GM19240 (cell line): ENCODE data around the gene PIH1D1.

Experiments used
- DNase-seq: peaks from one replicate; pipeline ENCODE4 v3.0.0; 2011; ENCODE audit warnings: low spot score; ENCODE audit not compliant: insufficient read length

The PIH1D1 gene

GRCh38 chr19:49420227-49420626 lies 31.4 kb downstream of the PIH1D1 start:
- no peak for DNase-seq

DNA sequence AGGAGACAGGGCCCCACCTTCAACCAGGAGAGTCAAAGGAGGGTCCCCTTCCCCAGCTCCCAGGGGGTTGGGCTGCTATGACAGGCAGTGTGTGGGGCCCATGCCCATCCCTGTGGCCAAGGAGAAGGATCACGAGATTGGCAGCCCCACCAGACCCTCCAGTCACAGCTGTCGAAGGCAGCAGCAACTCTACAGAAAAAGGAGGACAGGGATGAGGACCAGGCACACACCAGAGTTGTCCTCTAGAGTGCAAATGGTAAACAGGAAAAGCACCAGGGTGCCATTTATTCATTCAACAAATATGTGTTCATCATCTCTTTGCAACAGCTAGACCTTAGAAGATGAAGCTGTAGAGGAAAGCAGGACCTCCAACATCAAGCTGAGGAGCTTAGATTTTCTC lies 32.4 kb downstream of the PIH1D1 start:
- no peak for DNase-seq

DNA sequence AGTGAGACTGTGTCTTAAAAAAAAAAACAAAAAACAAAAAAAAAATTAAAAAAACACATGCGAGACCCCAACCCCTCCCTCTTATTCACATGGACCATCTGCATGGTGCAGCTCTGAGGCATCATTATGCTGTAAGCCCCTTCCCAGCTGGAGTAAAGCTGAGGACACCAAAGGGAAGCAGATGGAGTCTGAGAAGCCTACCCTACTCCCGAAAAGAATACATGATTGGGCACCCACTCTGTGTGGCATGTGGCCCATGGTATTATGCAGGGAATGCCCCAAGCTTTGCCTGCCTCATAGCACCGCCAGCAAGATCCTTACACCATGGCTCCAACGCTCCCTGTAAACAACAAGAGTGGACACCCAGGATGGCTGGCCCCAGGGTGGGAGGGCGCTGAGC lies 33.1 kb downstream of the PIH1D1 start:
- no peak for DNase-seq

DNA sequence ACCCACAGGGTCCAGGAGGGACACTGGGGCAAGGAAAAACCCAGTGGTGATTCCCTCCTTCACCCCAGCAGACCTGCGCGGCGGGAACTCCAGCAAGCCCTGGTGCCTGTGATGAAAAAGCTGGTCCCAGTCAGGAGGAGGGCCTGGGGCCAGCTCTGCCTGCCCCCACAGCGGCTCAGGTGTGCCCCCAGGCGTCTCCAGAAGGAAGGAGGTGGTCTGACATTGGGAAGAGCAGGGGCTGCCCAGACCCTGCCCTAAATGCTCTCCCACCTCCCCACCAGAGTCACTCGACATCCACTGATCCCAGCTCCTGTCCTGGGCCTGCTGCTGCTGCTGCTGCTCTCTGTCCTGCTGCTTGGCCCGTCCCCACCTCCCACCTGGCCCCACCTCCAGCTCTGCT lies 34.5 kb downstream of the PIH1D1 start:
- no peak for DNase-seq

DNA sequence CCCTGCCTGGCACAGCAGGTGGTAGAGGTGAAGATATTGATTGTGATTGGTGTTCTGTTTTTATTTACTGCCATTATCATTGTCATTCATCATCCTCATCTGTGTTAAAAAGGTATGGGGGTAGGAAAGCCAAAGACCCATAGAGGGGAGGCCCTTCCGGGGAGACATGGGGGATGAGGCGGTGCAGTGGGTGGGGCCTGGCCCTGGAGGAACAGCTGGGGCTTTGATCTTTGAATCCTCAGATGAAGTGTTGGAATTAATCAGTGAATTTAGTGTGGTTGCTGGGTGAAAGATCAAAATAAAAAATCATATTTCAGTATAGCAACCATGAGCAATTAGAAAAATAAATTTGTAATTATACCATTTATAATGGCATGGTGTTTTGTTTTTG lies 35.8 kb downstream of the PIH1D1 start:
- DNase-seq = no peak

DNA sequence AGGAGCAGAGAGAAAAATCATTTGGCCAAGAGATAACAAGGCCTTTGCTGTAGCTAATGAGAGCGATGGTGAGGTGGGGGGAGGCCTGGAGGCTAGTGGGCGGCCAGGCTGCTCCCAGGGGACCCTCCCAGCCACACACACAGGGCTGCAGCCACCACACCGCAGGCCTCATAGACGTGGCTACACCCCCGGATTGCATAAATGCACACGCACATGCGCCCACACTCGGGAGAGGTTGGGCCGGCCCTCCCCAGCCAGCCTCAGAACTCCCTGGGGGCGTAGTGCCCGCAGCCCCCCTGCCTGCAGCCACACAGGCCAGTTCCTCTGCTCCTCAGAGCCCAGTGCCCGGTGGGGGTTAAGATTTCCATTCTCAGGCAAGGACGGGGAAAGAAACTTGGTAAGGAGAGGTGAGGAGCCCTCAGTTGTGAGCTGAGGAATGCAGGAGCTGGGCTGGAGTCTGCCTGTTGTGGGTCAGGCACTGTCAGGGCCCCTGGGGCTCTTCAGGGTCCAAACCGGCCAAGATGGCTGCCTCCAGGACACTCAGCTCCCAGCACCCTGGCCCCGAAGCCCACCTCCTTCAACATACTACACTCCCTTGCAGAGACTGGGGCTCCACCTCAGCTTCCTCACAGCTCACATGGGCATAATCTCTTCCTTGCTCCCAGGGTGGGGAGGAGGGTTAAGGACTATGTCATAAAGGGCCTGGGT lies 36.4 kb downstream of the PIH1D1 start:
- DNase-seq = no peak

DNA sequence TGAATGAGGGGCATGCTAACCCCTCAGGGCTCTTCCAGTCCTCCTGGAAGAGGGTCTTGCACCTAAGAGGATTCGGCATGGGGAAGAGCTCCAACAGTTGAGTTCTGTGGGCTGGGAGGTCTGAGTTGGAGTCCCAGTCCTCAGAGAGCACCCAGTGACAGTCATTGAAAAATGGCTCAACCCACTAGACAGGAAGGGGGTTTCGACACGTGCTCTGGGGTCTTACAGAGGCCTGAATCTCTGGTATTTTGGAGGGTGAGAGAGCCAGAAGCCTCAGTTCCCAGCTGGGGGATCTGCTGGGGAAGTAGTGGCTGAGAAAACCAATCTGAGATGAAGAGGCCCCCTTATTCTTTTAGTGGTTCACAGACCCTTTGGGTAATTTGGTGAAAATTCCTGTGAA lies 37.4 kb downstream of the PIH1D1 start:
- no peak for DNase-seq

DNA sequence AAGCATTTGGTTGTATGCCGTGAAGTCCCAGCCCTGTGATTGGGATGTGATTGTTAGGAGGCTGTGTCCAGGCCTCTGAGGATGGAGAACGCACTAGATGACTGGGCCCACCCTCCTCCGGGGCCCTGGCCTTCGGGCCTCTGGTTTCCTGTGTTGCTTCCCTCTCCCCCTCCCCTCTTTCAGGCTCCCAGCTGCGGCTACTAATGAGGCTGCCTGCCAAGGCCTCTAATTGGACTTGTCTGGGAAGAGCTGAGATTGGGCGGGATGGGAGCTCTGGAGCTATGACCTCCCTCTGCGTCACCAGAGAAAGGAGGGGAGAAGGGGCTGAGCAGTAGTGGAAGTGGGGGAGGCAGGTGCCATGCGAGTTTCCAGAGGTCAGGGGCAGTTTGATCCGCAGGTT lies 38.3 kb downstream of the PIH1D1 start:
- DNase-seq = no peak

GRCh38 chr19:49411681-49412326 lies 39.8 kb downstream of the PIH1D1 start:
- no peak for DNase-seq

DNA sequence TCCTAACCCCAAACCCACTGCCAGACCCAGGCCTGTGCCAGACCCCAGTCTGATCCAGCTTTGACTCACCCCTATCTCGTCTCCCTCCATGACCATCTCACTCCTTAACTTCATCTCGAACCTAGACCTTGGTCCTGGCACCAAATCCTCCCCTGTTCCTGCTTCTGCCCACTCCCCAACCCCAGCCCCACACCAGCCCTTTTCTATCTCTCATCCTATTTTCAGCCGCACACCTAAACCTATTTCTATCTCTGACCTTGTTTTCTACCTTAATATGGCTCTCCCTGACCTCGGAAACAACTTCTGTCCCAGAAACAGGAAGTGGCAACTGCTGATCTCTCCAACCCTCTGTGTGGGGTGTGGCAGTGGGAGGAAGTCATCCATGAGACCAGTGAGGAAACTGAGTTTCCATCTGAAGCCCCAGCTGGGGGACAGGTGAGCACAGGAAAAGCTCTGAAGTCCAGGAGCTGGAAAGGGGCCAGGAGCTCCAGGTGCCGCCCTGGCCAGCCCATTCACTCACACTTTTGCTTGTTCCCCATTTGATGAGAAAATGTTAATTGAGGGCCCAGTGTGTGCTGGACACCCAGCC lies 42.1 kb downstream of the PIH1D1 start:
- no peak for DNase-seq

DNA sequence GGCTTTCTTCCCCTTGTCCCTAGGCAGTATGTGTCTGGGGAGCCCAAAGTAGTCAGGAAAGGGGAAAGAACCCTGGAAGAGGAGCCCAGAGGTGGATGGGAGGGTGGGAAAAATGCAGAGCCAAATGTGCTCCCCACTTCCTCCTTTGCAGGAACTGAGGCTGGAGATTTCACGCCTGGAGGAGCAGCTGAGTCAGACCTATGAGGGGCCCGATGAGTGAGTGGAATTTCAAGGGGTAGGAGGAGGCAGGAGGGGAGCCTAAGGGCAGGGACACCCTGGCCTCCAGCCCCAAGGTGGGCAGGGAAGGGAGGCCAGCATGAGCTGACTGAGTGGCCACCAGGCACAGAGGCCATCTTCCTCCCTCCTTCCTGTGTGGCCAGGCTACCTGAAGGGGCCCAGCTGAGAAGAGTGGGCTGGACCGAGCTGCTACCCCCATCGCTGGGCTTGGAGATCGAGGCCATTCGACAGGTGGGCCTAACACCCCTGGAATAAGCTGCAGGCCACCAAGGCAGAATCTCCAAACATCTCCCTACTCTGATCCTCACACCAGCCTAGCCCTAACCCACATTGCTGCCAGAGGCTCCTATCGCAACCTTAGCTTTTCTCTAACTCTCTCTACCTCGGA lies 42.7 kb downstream of the PIH1D1 start:
- no peak for DNase-seq

DNA sequence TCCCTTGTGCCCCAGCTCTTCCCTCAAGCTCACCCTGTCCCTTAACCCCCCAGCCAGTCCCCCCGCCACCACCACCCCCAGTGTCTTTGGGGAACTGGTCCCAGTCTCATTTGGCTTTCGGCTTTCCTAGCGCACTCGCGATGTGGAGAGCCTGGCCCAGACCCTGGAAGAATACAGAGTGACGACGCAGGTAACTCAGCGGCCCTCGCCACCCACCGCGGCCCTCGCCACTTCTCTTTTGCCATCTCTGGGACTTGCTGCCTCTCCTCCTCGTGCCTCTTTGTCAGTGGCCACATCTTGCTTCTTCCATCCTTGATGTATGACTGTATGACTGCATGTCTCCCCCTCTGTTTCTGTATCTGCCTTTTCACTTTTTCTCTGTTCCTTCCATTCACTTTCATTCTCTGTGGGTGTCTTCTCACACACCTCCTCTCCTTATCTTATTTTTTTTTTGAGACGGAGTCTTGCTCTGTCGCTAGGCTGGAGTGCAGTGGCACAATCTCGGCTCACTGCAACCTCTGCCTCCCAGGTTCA lies 44.1 kb downstream of the PIH1D1 start:
- DNase-seq = no peak

- DNase-seq = no peak
Observed at GRCh38 chr19:49407079-49407478, 44.5 kb downstream of the PIH1D1 start.

DNA sequence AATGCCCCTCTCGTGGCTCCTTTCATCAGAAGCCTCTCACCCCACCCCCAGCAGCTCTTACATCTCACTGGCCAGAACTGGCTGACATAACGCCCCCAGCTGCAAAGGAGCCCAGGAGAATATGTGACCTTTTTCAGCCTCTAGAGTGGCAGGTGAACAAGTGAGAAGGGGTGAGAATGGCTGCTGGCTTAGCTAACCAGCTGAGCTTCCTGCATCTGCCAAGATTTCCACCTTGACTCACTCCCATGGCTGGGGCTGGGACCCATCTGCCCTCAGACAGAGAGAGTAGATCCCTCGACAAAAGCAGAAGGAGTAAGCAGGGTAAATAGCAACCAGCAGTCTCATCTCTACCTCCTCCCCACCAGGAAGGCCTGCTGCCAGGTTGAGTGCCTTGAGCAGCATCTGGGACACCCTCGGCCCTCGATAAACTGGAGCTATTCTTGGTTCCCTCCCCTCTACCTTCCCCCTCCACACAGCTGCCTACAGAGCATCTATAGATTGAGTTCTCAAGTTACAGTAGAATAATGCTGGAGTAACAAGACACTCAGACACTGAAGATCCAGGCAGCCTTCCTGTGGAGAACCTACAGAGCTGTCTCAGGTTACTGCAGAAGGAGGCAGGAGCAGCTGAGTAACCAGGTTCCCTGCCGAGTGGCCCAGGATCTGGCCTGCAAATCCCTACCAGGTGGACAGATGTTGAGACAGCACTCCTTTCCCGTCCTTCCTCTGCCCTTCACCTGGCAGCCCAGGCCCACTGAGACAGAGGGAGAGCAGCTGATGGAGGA lies 48.0 kb downstream of the PIH1D1 start:
- no peak for DNase-seq

DNA sequence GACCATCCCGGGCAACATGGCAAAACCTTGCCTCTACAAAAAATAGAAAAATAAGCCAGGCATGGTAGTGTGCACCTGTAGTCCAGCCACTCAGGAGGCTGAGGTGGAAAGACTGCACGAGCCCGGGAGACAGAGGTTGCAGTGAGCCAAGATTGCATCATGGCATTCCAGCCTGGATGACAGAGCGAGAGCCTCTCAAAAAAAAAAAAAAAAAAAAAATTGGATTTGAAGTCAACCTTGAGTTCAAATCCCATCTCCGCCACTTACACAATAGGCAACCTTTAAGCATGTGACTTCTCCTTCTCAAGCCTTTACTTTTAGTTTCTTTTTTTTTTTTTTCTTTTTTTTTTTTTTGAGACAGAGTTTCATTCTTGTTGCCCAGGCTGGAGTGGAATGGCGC lies 51.6 kb downstream of the PIH1D1 start:
- no peak for DNase-seq

GRCh38 chr19:49398931-49399330 lies 52.7 kb downstream of the PIH1D1 start:
- no peak for DNase-seq

- no peak for DNase-seq
Observed at GRCh38 chr19:49398001-49398615, 53.5 kb downstream of the PIH1D1 start.

DNA sequence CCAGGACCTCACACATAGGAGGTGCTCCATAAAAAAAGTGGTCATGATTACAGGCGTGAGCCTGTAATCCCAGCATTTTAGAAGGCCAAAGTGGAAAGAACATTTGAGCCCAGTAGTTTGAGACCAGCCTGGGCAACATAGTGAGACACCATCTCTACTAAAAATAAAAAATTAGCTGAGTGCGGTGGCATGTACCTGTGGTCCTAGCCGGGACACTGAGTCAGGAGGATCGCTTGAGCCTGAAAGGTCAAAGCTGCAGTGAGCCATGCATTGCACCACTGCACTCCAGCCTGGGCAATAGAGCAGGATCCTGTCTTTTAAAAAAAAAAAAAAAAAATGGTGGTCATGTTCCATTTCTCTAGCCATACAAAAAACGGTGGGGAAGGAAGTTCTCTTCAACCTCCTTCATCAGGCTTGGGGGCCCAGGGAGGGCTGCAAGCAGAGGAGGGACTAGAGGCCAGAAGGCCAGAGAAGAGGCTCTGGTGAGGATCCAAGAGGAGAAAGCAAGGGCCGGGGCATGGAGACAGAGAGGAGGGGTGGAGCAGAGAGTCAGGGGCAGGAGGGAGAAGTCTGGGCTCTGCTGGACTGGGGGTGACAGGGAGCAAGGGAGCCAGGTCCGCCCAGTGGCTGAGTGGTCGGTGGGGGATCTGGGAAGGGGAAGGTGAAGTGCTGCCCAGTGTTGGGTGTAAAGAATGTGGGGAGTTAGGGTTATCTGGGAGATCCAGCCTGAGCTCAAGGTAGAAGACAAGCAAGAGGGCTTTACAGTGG lies 54.7 kb downstream of the PIH1D1 start:
- no peak for DNase-seq
